NCI-H1048 (cell line): ENCODE data around the gene HAUS3.

ENCODE experiments used
- DNase-seq: peaks from one replicate; lab custom pipeline; 2025; lab: John Stamatoyannopoulos, UW

Gene HAUS3

GRCh38 chr4:2263926-2264321 lies 22.0 kb upstream of the HAUS3 start:
- no peak for DNase-seq

- no peak for DNase-seq
Observed at GRCh38 chr4:2262944-2263250, 21.0 kb upstream of the HAUS3 start.

- peak; percentile 98 for DNase-seq
Observed at GRCh38 chr4:2262145-2262943, 20.4 kb upstream of the HAUS3 start.

GRCh38 chr4:2261853-2262144 lies 19.9 kb upstream of the HAUS3 start, which contains the start of gene MXD4:
TSS of gene MXD4 (minus strand) at chr4:2262109. CDS start at chr4:2261980, 129 bp downstream.
- DNase-seq: no peak

GRCh38 chr4:2261110-2261852 lies 19.4 kb upstream of the HAUS3 start:
- no peak for DNase-seq

GRCh38 chr4:2260344-2261109 lies 18.6 kb upstream of the HAUS3 start:
- no peak for DNase-seq

- DNase-seq: no peak
Observed at GRCh38 chr4:2259541-2260343, 17.8 kb upstream of the HAUS3 start.

GRCh38 chr4:2259036-2259540 lies 17.2 kb upstream of the HAUS3 start:
- DNase-seq: no peak

- no peak for DNase-seq
Observed at GRCh38 chr4:2258091-2259035, 16.4 kb upstream of the HAUS3 start.

- DNase-seq: no peak
Observed at GRCh38 chr4:2257361-2258081, 15.6 kb upstream of the HAUS3 start.

GRCh38 chr4:2256781-2257191 lies 14.9 kb upstream of the HAUS3 start:
- no peak for DNase-seq

- DNase-seq: no peak
Observed at GRCh38 chr4:2256156-2256731, 14.3 kb upstream of the HAUS3 start.

GRCh38 chr4:2255501-2256155 lies 13.7 kb upstream of the HAUS3 start:
- no peak for DNase-seq

- no peak for DNase-seq
Observed at GRCh38 chr4:2254665-2255500, 13.0 kb upstream of the HAUS3 start.

GRCh38 chr4:2253160-2254084 lies 11.5 kb upstream of the HAUS3 start:
- no peak for DNase-seq

- DNase-seq: no peak
Observed at GRCh38 chr4:2252530-2253091, 10.7 kb upstream of the HAUS3 start.
